Measurements from ENCODE around the gene UBXN2A. TPM values are rescaled to one million over a fixed set of nuclear protein-coding genes. Genes with fewer than 3 reads are reported as not detected.

UBXN2A gene
- total RNA-seq, 3 donors from 2014 or later = 9.8 to 11.0 (median 9.9) TPM

DNA sequence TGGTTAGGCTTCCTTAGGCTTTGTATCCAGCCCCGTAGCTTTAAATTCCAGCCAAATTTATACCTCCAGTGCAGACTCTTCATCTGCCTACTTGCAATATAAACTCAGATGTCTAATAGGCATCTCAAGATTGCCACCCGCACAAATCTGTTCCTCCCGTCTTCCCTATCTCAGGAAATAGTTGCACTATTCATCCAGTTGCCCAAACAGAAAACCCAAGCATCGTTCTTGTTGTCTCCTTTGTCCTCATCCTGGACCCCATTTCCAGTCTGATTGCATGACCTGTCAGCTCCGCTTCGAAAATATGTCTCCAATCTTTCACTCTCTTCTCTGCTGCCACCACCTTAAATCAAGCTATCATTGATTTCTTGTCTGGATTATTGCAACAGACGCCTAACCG lies 111.6 kb downstream of the UBXN2A start:
- Mint-ChIP-seq H3K9me3 (no peaks in the 10 kb centered on the region), H3K4me3 (no peak overlapping the region), H3K27me3 (ENCODE audit: low read depth) (peaks cover 3% of the 10 kb centered on the region), H3K4me1 (ENCODE audit: low read depth) (peaks cover 11% of the 10 kb centered on the region), H3K36me3 (ENCODE audit: insufficient read depth) (no peaks in the 10 kb centered on the region)
- DNase-seq = no peak
- ATAC-seq = no peak

- Mint-ChIP-seq H3K36me3 (ENCODE audit: insufficient read depth) (no peaks in the 10 kb centered on the region), H3K4me1 (ENCODE audit: low read depth) (peaks cover 2% of the 10 kb centered on the region), H3K9me3 (no peaks in the 10 kb centered on the region)
Observed at GRCh38 chr2:24052951-24053350, 112.7 kb downstream of the UBXN2A start.

More at GRCh38 chr2:24052951-24053350, 112.7 kb downstream of the UBXN2A start:
- peaks cover 3% of the 10 kb centered on the region for H3K27me3 Mint-ChIP-seq (ENCODE audit: low read depth)
- no peak for DNase-seq
- no peak overlapping the region for H3K4me3 Mint-ChIP-seq
- no peak for ATAC-seq

Other genes with a start within 250 kb of the UBXN2A start
- 10 to 100 TPM; 12.5 to 15.4 (median 13.2) TPM for gene ATAD2B, start 13.3 kb upstream of the UBXN2A start, total RNA-seq
- gene MFSD2B, start 69.6 kb downstream of the UBXN2A start, total RNA-seq = under 1 TPM in 1 of 3 donors, not detected in 2; 0.13 TPM
- gene WDCP, start 106.9 kb downstream of the UBXN2A start, total RNA-seq = 10 to 100 TPM; 22.5 to 26.9 (median 25.5) TPM
- under 1 TPM; 0.40 to 0.65 (median 0.63) TPM for gene FKBP1B, start 109.3 kb downstream of the UBXN2A start, total RNA-seq
- 100 to 1,000 TPM; 146 to 159 (median 147) TPM for gene SF3B6, start 135.9 kb downstream of the UBXN2A start, total RNA-seq
- gene TP53I3, start 144.4 kb downstream of the UBXN2A start, total RNA-seq = 1 to 10 TPM in 1 of 3 donors, under 1 TPM in 2; 0.45 to 1.1 (median 0.56) TPM
- gene PFN4, start 182.9 kb downstream of the UBXN2A start, total RNA-seq = not detected
- 1 to 10 TPM; 2.4 to 3.1 (median 2.9) TPM for gene FAM228B, start 183.0 kb downstream of the UBXN2A start, total RNA-seq
- gene FAM228A, start 234.6 kb downstream of the UBXN2A start, total RNA-seq = not detected